Activated CD4-positive, alpha-beta memory T cell treated with anti-CD3 and anti-CD28 coated beads for 36 hours (primary cell): ENCODE measurements around the gene IRF6. TPM values are rescaled to one million over a fixed set of nuclear protein-coding genes. Genes with fewer than 3 reads are reported as not detected.

Source experiments
- CTCF ChIA-PET: fragments of 350-600 bp; sonication (Branson Sonifier 250); formaldehyde crosslinking; loops from one replicate; lab custom pipeline; 2021; ENCODE audit warnings: antibody characterized with exemption, inconsistent platforms; lab: Charles Lee
- POLR2A ChIA-PET: fragments of 350-600 bp; sonication (Branson Sonifier 250); formaldehyde crosslinking; loops from one replicate; lab custom pipeline; 2021; ENCODE audit warnings: antibody characterized with exemption; lab: Charles Lee
- DNase-seq: peaks from one replicate; pipeline ENCODE4 v3.0.0-alpha.2; 2020
- H3K27ac Mint-ChIP-seq: one replicate; pipeline ENCODE4 v1.8.0; 2021; ENCODE audit warnings: mixed read lengths
- H3K27me3 Mint-ChIP-seq: one replicate; pipeline ENCODE4 v1.8.0; 2021; ENCODE audit warnings: mixed read lengths
- H3K36me3 Mint-ChIP-seq: one replicate; pipeline ENCODE4 v1.8.0; 2021; ENCODE audit warnings: mixed read lengths
- H3K4me1 Mint-ChIP-seq: one replicate; pipeline ENCODE4 v1.8.0; 2021; ENCODE audit warnings: low read depth, mixed read lengths
- H3K4me3 Mint-ChIP-seq: one replicate; pipeline ENCODE4 v1.8.0; 2021; ENCODE audit warnings: mild to moderate bottlenecking, mixed read lengths
- H3K9me3 Mint-ChIP-seq: one replicate; pipeline ENCODE4 v1.8.0; 2021; ENCODE audit warnings: mixed read lengths
- intact Hi-C: fragments of 100-400 bp; cut with micrococcal nuclease; formaldehyde crosslinking; loops from one replicate; pipeline ENCODE4 v1.15.1; 2023
- total RNA-seq, 2 experiments: library from RNA; stranded (reverse); gene quantifications; one replicate each; pipeline ENCODE4 v1.2.3, GENCODE V29; 2021

IRF6 gene
- total RNA-seq, 2 experiments from 2014 or later = 0.07 to 0.31 TPM

DNA sequence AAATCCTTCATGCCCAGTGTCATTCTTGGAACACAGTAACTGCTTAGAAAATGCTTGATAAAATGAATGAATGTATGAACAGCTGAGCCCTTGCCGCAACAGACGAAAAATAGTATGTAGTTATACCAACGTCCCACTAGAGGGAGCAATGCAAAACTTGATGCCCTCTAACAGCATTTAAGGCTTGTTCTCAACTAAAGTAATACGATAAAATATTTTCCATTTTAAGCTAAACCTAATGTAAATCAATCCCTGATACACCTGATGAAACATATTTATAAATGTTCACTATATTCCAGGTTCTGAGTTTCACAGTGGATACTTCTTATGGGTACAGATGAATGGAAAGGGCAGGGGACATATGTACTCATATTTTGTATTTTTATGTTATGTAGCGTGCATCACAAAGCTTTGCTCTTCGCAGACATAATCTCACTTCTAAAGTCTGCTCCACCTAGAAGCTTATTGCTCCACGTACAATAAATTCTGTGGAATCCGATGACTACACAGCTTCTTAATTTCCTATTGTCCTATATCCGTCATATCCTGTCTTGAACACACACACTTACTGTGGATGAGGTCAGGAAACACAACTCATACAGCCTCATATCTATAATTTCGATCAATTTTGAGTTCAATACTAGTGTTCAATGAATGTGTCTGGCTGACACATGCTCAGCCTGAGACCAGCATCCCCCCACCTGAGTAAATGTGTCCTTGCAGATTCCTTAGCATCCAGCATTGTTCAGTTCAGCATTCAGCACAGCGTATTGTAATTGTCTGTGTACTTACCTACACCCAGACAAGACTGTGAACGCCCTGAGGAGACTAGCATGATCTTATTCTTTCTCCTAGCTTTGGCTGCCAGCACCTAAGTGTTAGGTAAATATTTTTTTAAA, 17.4 kb upstream of the IRF6 start:
- POLR2A ChIA-PET = interaction anchor here (1.4 to 1.5 kb wide), 2 partner anchors 11 to 13 kb away, joined by 3 read pairs; no protein-coding TSS in a partner anchor
- CTCF ChIA-PET = interaction anchor here (0.6 to 4.5 kb wide), 47 partner anchors 8 to 601 kb away, joined by 3 to 52 read pairs (median 6); partner anchors contain the start of genes C1orf74, IRF6, LAMB3 and TRAF3IP3
- Mint-ChIP-seq H3K9me3 (no peaks in the 10 kb centered on the region), H3K27me3 (peaks cover 18% of the 10 kb centered on the region), H3K36me3 (no peaks in the 10 kb centered on the region), H3K27ac (no peak overlapping the region), H3K4me1 (peaks cover 18% of the 10 kb centered on the region), H3K4me3 (no peak overlapping the region)
- DNase-seq = peak; percentile 22
- intact Hi-C loops = loop anchor here (1.0 kb wide), 1 partner anchor 39 kb away; the partner anchor contains the start of gene C1orf74

GRCh38 chr1:209822706-209823105, 16.8 kb upstream of the IRF6 start:
- H3K4me1 Mint-ChIP-seq = peaks cover 18% of the 10 kb centered on the region
- CTCF ChIA-PET = interaction anchor here (0.6 to 4.5 kb wide), 39 partner anchors 8 to 519 kb away, joined by 3 to 52 read pairs (median 6); partner anchors contain the start of genes C1orf74, IRF6, LAMB3 and TRAF3IP3
- intact Hi-C loops = loop anchor here (1.0 kb wide), 1 partner anchor 38 kb away; the partner anchor contains the start of gene C1orf74
- H3K36me3 Mint-ChIP-seq = no peaks in the 10 kb centered on the region
- no peak for DNase-seq
- POLR2A ChIA-PET = interaction anchor here (1.4 kb wide), 1 partner anchor 12 kb away, joined by 3 read pairs; no protein-coding TSS in a partner anchor
- no peaks in the 10 kb centered on the region for H3K9me3 Mint-ChIP-seq
- H3K27ac Mint-ChIP-seq = no peak overlapping the region
- H3K27me3 Mint-ChIP-seq = peaks cover 18% of the 10 kb centered on the region
- H3K4me3 Mint-ChIP-seq = no peak overlapping the region

GRCh38 chr1:209820986-209821385, 15.0 kb upstream of the IRF6 start:
- H3K27ac Mint-ChIP-seq = no peak overlapping the region
- no peaks in the 10 kb centered on the region for H3K9me3 Mint-ChIP-seq
- H3K27me3 Mint-ChIP-seq = peaks cover 18% of the 10 kb centered on the region
- no peak overlapping the region for H3K4me3 Mint-ChIP-seq
- DNase-seq = no peak
- POLR2A ChIA-PET = interaction anchor here (0.6 kb wide), 1 partner anchor 422 kb away, joined by 3 read pairs; no protein-coding TSS in a partner anchor
- H3K36me3 Mint-ChIP-seq = no peaks in the 10 kb centered on the region
- intact Hi-C loops = no loop called here
- H3K4me1 Mint-ChIP-seq = peaks cover 13% of the 10 kb centered on the region
- CTCF ChIA-PET = interaction anchor here (0.6 to 4.5 kb wide), 6 partner anchors 10 to 490 kb away, joined by 3 to 51 read pairs (median 3); partner anchors contain the start of gene C1orf74

DNA sequence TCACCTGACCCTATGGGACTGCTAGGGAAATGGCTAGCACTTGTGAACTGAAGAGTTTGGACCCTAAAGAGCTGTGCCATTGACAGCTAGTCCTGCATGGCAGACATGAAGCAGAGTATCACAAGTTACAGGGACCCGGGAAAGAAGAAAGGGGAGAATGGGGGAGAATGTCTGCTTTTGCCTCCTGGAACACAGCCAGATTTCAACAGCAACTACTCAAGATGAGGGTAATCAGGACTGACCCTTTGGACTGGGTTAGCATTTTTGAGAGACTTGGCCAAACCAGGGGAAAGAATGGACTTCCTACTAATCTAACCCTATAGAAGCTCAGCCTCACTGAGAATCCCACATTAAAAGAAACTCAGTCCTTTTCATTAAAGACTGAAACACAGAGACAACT, 13.1 kb upstream of the IRF6 start:
- POLR2A ChIA-PET = no interaction called here
- H3K36me3 Mint-ChIP-seq = no peaks in the 10 kb centered on the region
- H3K4me3 Mint-ChIP-seq = no peak overlapping the region
- CTCF ChIA-PET = interaction anchor here (0.6 to 1.9 kb wide), 3 partner anchors 8 to 98 kb away, joined by 3 to 7 read pairs (median 5); partner anchors contain the start of gene UTP25
- H3K9me3 Mint-ChIP-seq = no peaks in the 10 kb centered on the region
- H3K27me3 Mint-ChIP-seq = peaks cover 18% of the 10 kb centered on the region
- DNase-seq = no peak
- H3K4me1 Mint-ChIP-seq = peaks cover 19% of the 10 kb centered on the region
- intact Hi-C loops = no loop called here
- no peak overlapping the region for H3K27ac Mint-ChIP-seq

GRCh38 chr1:209817691-209818090, 11.7 kb upstream of the IRF6 start:
- H3K9me3 Mint-ChIP-seq = no peaks in the 10 kb centered on the region
- intact Hi-C loops = no loop called here
- no peak overlapping the region for H3K4me3 Mint-ChIP-seq
- H3K27ac Mint-ChIP-seq = no peak overlapping the region
- no peaks in the 10 kb centered on the region for H3K36me3 Mint-ChIP-seq
- CTCF ChIA-PET = interaction anchor here (1.9 kb wide), 1 partner anchor 10 kb away, joined by 7 read pairs; the partner anchor contains the start of gene UTP25
- DNase-seq = no peak
- POLR2A ChIA-PET = no interaction called here
- peaks cover 10% of the 10 kb centered on the region for H3K4me1 Mint-ChIP-seq
- H3K27me3 Mint-ChIP-seq = peaks cover 14% of the 10 kb centered on the region

DNA sequence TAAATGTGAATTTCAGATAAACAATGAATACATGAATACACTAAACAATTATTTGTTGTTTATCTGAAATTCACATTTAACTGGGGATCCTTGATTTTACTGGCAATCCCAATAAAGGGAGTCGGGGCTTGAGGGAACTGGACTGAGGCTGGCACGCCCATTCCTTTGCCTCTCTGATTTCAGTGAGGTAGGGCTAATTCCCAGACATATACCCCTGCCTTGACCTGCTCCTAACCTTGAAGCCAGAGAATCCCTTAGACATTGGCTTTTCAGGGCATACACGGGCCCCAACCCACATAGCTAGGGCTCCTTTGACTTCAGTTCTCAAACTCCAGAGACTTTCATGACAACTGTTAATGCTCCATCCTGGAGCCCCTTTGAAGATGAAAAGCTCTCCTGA, 11.0 kb upstream of the IRF6 start:
- intact Hi-C loops = no loop called here
- Mint-ChIP-seq H3K4me3 (no peak overlapping the region), H3K9me3 (no peaks in the 10 kb centered on the region), H3K27me3 (peaks cover 11% of the 10 kb centered on the region), H3K27ac (no peak overlapping the region), H3K4me1 (peaks cover 8% of the 10 kb centered on the region), H3K36me3 (no peaks in the 10 kb centered on the region)
- DNase-seq = no peak
- CTCF ChIA-PET = interaction anchor here (1.9 kb wide), 1 partner anchor 10 kb away, joined by 7 read pairs; the partner anchor contains the start of gene UTP25
- POLR2A ChIA-PET = no interaction called here

- H3K4me1 Mint-ChIP-seq = peaks cover 8% of the 10 kb centered on the region
- intact Hi-C loops = no loop called here
- no peak overlapping the region for H3K4me3 Mint-ChIP-seq
- POLR2A ChIA-PET = no interaction called here
- peak overlapping the region; percentile 44 for H3K27ac Mint-ChIP-seq
- H3K36me3 Mint-ChIP-seq = no peaks in the 10 kb centered on the region
- CTCF ChIA-PET = interaction anchor here (0.9 to 2.8 kb wide), 4 partner anchors 8 to 44 kb away, joined by 3 to 30 read pairs (median 4); partner anchors contain the start of gene UTP25
- DNase-seq = no peak
- no peaks in the 10 kb centered on the region for H3K9me3 Mint-ChIP-seq
- H3K27me3 Mint-ChIP-seq = peaks cover 5% of the 10 kb centered on the region
Observed at GRCh38 chr1:209815931-209816341, 10.0 kb upstream of the IRF6 start.

- Mint-ChIP-seq H3K4me1 (peaks cover 8% of the 10 kb centered on the region), H3K9me3 (no peaks in the 10 kb centered on the region), H3K27me3 (peaks cover 4% of the 10 kb centered on the region), H3K36me3 (no peaks in the 10 kb centered on the region), H3K4me3 (no peak overlapping the region), H3K27ac (no peak overlapping the region)
- ChIA-PET CTCF (interaction anchor here (0.9 to 2.8 kb wide), 4 partner anchors 8 to 45 kb away, joined by 3 to 30 read pairs (median 4); partner anchors contain the start of gene UTP25), POLR2A (no interaction called here)
- intact Hi-C loops = no loop called here
- no peak for DNase-seq
Observed at GRCh38 chr1:209815490-209815889, 9.5 kb upstream of the IRF6 start.

- no peak for DNase-seq
- Mint-ChIP-seq H3K4me1 (peaks cover 8% of the 10 kb centered on the region), H3K9me3 (no peaks in the 10 kb centered on the region), H3K36me3 (no peaks in the 10 kb centered on the region), H3K27ac (no peak overlapping the region), H3K27me3 (peaks cover 4% of the 10 kb centered on the region), H3K4me3 (no peak overlapping the region)
- ChIA-PET POLR2A (no interaction called here), CTCF (interaction anchor here (0.8 to 2.8 kb wide), 2 partner anchors 10 to 51 kb away, joined by 4 to 30 read pairs; no protein-coding TSS in a partner anchor)
- intact Hi-C loops = no loop called here
Observed at GRCh38 chr1:209813902-209814301, 8.0 kb upstream of the IRF6 start.

DNA sequence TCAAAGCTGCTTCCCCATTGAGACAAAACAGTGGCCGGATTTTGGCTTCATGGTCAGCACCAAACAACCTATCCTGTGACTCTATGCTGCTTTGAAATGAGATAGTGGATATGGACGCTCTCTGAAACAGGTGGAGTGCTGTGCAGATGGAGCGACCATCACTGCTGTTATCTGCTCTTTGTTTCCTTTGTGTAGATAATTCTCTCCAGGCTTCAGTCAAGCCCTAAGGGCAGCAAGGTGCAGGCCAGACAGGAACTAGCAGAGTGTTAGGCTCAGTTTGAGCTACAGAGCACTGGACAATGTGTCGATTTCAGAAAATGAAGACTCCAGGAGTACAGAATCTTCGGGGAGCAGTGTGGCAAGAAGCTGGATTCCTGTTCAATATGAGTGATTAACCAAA, 4.8 kb upstream of the IRF6 start:
- CTCF ChIA-PET = interaction anchor here (0.6 to 5.4 kb wide), 5 partner anchors 8 to 178 kb away, joined by 3 to 52 read pairs (median 3); partner anchors contain the start of gene UTP25
- Mint-ChIP-seq H3K36me3 (no peaks in the 10 kb centered on the region), H3K4me3 (no peak overlapping the region), H3K27ac (no peak overlapping the region), H3K27me3 (no peaks in the 10 kb centered on the region), H3K9me3 (no peaks in the 10 kb centered on the region), H3K4me1 (peaks cover 10% of the 10 kb centered on the region)
- DNase-seq = no peak
- intact Hi-C loops = no loop called here
- POLR2A ChIA-PET = interaction anchor here (0.8 kb wide), 2 partner anchors 12 to 49 kb away, joined by 3 read pairs; no protein-coding TSS in a partner anchor

DNA sequence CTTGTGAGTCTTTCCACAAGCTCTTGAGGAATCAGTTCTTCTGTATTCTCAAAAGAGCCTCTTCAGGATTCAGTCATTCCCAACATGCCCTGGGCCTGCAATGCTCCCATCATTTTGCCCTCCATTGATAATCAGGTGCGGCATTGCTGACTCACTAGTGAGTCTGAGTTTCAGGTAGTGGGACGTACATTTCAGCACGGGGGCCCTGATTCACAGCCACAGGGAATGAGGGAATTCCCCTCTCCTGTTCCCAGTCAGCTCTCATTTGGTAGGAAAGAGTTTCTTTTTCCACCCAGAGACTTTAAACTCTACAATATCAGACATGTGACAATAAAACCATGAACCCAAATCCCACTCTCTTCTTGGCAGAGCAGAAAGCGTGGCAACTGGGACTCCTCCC, 3.7 kb upstream of the IRF6 start:
- peaks cover 9% of the 10 kb centered on the region for H3K4me1 Mint-ChIP-seq
- intact Hi-C loops = no loop called here
- no peak overlapping the region for H3K4me3 Mint-ChIP-seq
- POLR2A ChIA-PET = no interaction called here
- no peak for DNase-seq
- H3K36me3 Mint-ChIP-seq = no peaks in the 10 kb centered on the region
- H3K27me3 Mint-ChIP-seq = peaks cover 5% of the 10 kb centered on the region
- no peak overlapping the region for H3K27ac Mint-ChIP-seq
- H3K9me3 Mint-ChIP-seq = no peaks in the 10 kb centered on the region
- CTCF ChIA-PET = interaction anchor here (1.7 to 5.4 kb wide), 2 partner anchors 14 to 180 kb away, joined by 3 to 52 read pairs; no protein-coding TSS in a partner anchor
